Liver (tissue), 9 donors: Measurements from ENCODE around the gene PTCRA. TPM values are rescaled to one million over a fixed set of nuclear protein-coding genes. Genes with fewer than 3 reads are reported as not detected.
"Not testable (repeated sequence)": the region's sequence is repeated elsewhere in the genome, so short reads cannot be mapped to it uniquely, and the experiment has no call there.

Experiments used
- DNase-seq: peaks from one replicate; pipeline ENCODE4 v3.0.0-alpha.2; 2017; ENCODE audit warnings: low spot score
- H3K27ac ChIP-seq, 2 donors: one replicate each; pipeline ENCODE4 v1.7.0; 2013; ENCODE audit warnings: inconsistent platforms in 2 of 2, low read length in 2 of 2, control low read depth in 1 of 2, low read depth in 1 of 2, mild to moderate bottlenecking in 1 of 2
- H3K27me3 ChIP-seq, 4 donors: one replicate each; pipeline versions ENCODE4 v1.6.1 to v1.7.0; 2013; ENCODE audit warnings: low read length in 3 of 4, inconsistent platforms in 1 of 4, mild to moderate bottlenecking in 1 of 4, moderate library complexity in 1 of 4; ENCODE audit not compliant: control insufficient read depth in 4 of 4, insufficient read depth in 4 of 4
- H3K36me3 ChIP-seq, 4 donors: one replicate each; pipeline versions ENCODE4 v1.6.1 to v1.7.0; 2013; ENCODE audit warnings: low read length in 3 of 4, mild to moderate bottlenecking in 3 of 4, low read depth in 1 of 4, moderate library complexity in 1 of 4; ENCODE audit not compliant: control insufficient read depth in 4 of 4, insufficient read depth in 3 of 4
- H3K4me1 ChIP-seq, 4 donors: one replicate each; pipeline versions ENCODE4 v1.6.1 to v1.7.0; 2013; ENCODE audit warnings: low read length in 3 of 4, mild to moderate bottlenecking in 3 of 4, moderate library complexity in 1 of 4; ENCODE audit not compliant: control insufficient read depth in 4 of 4, insufficient read depth in 4 of 4
- H3K4me3 ChIP-seq, 3 donors: one replicate each; pipeline versions ENCODE4 v1.6.1 to v1.7.0; 2013; ENCODE audit warnings: low read length in 3 of 3, control low read depth in 1 of 3, low read depth in 1 of 3, mild to moderate bottlenecking in 1 of 3
- H3K9ac ChIP-seq, 2 donors: one replicate each; pipeline ENCODE4 v1.7.0; 2013; ENCODE audit warnings: low read length in 2 of 2, mild to moderate bottlenecking in 2 of 2, moderate library complexity in 2 of 2, control low read depth in 1 of 2, low read depth in 1 of 2
- H3K9me3 ChIP-seq, 4 donors: one replicate each; pipeline versions ENCODE4 v1.6.1 to v1.7.0; 2013; ENCODE audit warnings: low read length in 3 of 4; ENCODE audit not compliant: control insufficient read depth in 4 of 4
- HNF4A ChIP-seq, 2 donors: conservative IDR thresholded peaks; 2 replicates each; pipeline ENCODE4 v1.6.1; 2016; ENCODE audit warnings: antibody characterized with exemption in 2 of 2, mild to moderate bottlenecking in 2 of 2
- SP1 ChIP-seq: IDR thresholded peaks from 2 replicates; pipeline ENCODE4 v1.6.1; 2018; ENCODE audit warnings: antibody characterized with exemption, mild to moderate bottlenecking
- WGBS: extraction: QIAGEN DNeasy Blood & Tissue Kit; methylation state at CpG from one replicate; pipeline ENCODE4 v1.1.7; 2013; 5-methylcytosine and 5-hydroxymethylcytosine counted together
- polyA plus RNA-seq, 2 donors: library from polyadenylated mRNA; stranded (reverse) in 1 of 2; unstranded in 1 of 2; fragments of 200-250 nt in 1 of 2; fragments of >200 nt in 1 of 2; fragmentation: Nextera tagmentation in 1 of 2; extraction: Ambion mirVana in 1 of 2; gene quantifications; one replicate each; pipeline versions ENCODE4 v1.2.1 to v1.2.3, GENCODE V29; 2013 to 2015
- total RNA-seq, 2 donors: library from RNA; depleted of rRNA; stranded (reverse); fragments of >200 nt; gene quantifications; one replicate each; pipeline ENCODE4 v1.2.3, GENCODE V29; 2014
- TF ChIP-seq, protein P1 (sequence below): IDR thresholded peaks from 2 replicates; pipeline ENCODE4 v1.6.1; 2016; ENCODE audit warnings: antibody characterized with exemption, mild to moderate bottlenecking
- TF ChIP-seq, protein P2 (sequence below): fragments of 150-350 bp; IDR thresholded peaks from 2 replicates; pipeline ENCODE4 v1.5.1; 2017; ENCODE audit warnings: improper control_type of control experiment, low read depth, low read length; ENCODE audit not compliant: missing input control
- TF ChIP-seq, protein P3 (sequence below): IDR thresholded peaks from 2 replicates; pipeline ENCODE4 v1.6.1; 2016; ENCODE audit warnings: antibody characterized with exemption
- TF ChIP-seq, protein P4 (sequence below): IDR thresholded peaks from 2 replicates; pipeline ENCODE4 v1.6.1; 2016; ENCODE audit warnings: antibody characterized with exemption
- donor health status: healthy.
- donor health status: healthy.
- donor health status: healthy.
- donor health status: healthy.
- donor health status: healthy.

Gene PTCRA
- total and polyA plus RNA-seq, 4 donors: 0.63 to 1.1 TPM; not detected in 2

- TF ChIP-seq, protein P1, sequence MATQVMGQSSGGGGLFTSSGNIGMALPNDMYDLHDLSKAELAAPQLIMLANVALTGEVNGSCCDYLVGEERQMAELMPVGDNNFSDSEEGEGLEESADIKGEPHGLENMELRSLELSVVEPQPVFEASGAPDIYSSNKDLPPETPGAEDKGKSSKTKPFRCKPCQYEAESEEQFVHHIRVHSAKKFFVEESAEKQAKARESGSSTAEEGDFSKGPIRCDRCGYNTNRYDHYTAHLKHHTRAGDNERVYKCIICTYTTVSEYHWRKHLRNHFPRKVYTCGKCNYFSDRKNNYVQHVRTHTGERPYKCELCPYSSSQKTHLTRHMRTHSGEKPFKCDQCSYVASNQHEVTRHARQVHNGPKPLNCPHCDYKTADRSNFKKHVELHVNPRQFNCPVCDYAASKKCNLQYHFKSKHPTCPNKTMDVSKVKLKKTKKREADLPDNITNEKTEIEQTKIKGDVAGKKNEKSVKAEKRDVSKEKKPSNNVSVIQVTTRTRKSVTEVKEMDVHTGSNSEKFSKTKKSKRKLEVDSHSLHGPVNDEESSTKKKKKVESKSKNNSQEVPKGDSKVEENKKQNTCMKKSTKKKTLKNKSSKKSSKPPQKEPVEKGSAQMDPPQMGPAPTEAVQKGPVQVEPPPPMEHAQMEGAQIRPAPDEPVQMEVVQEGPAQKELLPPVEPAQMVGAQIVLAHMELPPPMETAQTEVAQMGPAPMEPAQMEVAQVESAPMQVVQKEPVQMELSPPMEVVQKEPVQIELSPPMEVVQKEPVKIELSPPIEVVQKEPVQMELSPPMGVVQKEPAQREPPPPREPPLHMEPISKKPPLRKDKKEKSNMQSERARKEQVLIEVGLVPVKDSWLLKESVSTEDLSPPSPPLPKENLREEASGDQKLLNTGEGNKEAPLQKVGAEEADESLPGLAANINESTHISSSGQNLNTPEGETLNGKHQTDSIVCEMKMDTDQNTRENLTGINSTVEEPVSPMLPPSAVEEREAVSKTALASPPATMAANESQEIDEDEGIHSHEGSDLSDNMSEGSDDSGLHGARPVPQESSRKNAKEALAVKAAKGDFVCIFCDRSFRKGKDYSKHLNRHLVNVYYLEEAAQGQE: no peak
Observed at GRCh38 chr6:42901538-42901957, 14.3 kb upstream of the PTCRA start (continued).

GRCh38 chr6:42902429-42903263, 13.2 kb upstream of the PTCRA start:
- not testable (repeated sequence) for H3K27ac ChIP-seq, H3K9ac ChIP-seq, H3K4me3 ChIP-seq

DNA sequence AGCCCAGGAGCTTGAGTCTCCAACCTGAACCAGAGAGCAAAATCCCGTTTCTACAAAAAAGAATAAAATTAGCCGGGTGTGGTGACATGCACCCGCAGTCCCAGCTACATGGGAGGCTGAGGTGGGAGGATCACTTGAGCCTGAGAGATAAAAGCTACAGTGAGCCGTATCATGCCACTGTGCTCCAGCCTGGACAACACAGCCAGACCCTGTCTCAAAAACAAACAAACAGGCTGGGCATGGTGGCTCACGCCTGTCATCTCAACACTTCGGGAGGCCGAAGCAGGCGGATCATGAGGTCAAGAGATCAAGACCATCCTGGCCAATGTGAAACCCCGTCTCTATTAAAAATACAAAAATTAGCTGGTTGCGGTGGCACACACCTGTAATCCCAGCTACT, 11.4 kb upstream of the PTCRA start:
- DNase-seq: no peak
- H3K9ac ChIP-seq: no peak overlapping the region
- H3K9me3 ChIP-seq: no peaks in the 10 kb centered on the region
- H3K36me3 ChIP-seq: no peaks in the 10 kb centered on the region
- H3K27me3 ChIP-seq: no peaks in the 10 kb centered on the region
- TF ChIP-seq HNF4A (conservative IDR thresholded peaks at IDR 0.05) (no peak), SP1 (no peak)
- TF ChIP-seq, protein P2, sequence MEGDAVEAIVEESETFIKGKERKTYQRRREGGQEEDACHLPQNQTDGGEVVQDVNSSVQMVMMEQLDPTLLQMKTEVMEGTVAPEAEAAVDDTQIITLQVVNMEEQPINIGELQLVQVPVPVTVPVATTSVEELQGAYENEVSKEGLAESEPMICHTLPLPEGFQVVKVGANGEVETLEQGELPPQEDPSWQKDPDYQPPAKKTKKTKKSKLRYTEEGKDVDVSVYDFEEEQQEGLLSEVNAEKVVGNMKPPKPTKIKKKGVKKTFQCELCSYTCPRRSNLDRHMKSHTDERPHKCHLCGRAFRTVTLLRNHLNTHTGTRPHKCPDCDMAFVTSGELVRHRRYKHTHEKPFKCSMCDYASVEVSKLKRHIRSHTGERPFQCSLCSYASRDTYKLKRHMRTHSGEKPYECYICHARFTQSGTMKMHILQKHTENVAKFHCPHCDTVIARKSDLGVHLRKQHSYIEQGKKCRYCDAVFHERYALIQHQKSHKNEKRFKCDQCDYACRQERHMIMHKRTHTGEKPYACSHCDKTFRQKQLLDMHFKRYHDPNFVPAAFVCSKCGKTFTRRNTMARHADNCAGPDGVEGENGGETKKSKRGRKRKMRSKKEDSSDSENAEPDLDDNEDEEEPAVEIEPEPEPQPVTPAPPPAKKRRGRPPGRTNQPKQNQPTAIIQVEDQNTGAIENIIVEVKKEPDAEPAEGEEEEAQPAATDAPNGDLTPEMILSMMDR: no peak
- TF ChIP-seq, protein P3, sequence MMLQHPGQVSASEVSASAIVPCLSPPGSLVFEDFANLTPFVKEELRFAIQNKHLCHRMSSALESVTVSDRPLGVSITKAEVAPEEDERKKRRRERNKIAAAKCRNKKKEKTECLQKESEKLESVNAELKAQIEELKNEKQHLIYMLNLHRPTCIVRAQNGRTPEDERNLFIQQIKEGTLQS: no peak
- TF ChIP-seq, protein P4, sequence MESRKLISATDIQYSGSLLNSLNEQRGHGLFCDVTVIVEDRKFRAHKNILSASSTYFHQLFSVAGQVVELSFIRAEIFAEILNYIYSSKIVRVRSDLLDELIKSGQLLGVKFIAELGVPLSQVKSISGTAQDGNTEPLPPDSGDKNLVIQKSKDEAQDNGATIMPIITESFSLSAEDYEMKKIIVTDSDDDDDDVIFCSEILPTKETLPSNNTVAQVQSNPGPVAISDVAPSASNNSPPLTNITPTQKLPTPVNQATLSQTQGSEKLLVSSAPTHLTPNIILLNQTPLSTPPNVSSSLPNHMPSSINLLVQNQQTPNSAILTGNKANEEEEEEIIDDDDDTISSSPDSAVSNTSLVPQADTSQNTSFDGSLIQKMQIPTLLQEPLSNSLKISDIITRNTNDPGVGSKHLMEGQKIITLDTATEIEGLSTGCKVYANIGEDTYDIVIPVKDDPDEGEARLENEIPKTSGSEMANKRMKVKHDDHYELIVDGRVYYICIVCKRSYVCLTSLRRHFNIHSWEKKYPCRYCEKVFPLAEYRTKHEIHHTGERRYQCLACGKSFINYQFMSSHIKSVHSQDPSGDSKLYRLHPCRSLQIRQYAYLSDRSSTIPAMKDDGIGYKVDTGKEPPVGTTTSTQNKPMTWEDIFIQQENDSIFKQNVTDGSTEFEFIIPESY: no peak
- peaks cover 0 to 11% (median 6%) of the 10 kb centered on the region in 4 donors for H3K4me1 ChIP-seq
- H3K4me3 ChIP-seq: no peak overlapping the region
- H3K27ac ChIP-seq: no peak overlapping the region
- WGBS: 98% methylated on average over 10 of the region's 10 CpGs

More at GRCh38 chr6:42902429-42903263, 13.2 kb upstream of the PTCRA start:
- not testable (repeated sequence) for H3K27me3 ChIP-seq, H3K9me3 ChIP-seq, DNase-seq, H3K36me3 ChIP-seq
- WGBS: 57% methylated on average over 22 of the region's 22 CpGs
- peaks cover 0 to 14% (median 6%) of the 10 kb centered on the region in 4 donors for H3K4me1 ChIP-seq
